NCI-H187 treated with DMSO at 0.1 percent for 48 hours (cell line): ENCODE results near the gene ZDHHC9.
"Not testable (repeated sequence)": the region's sequence is repeated elsewhere in the genome, so short reads cannot be mapped to it uniquely, and the experiment has no call there.

Source experiments
- DNase-seq: peaks from one replicate; lab custom pipeline; 2025; lab: John Stamatoyannopoulos, UW

Gene ZDHHC9

DNA sequence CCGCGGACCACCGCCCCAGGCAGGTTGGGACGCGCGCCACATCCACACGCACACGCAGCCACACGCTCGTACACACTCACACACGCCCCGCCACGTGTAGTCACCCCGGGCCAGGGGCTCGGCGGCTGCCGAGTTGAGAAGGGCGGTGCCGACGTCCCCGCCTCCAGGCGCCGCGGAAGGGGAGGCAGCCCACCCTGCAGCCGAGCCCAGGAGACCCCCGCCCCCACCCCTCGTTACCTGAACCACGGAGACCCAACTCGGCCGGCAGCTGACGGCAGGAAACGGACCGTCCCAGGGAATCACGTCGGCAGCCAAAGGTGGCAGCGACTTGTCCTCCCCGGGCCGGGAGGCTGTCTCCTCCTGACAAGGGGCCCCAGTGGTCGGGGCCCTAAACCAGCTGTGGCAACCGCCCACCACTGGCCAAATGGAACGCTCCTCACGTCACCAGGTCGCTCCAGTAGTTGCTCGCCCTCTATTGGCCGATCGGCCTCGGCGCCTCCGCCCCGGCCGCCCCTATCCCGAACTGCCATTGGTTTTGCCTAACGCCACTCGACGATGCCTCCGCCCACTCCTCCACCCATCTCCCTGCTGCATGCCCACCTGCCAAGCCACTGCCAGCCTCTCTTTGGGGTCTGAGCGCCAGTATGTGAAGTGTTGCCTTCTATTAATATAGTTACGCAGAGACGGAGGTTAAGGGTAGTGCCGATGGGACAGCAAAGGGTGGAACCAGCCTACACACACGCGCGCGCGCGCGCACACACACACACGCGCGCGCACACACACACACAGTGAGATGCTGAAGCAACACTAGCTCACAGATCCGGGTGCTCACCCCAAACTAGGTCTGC is at the start of gene ZDHHC9:
Gene ZDHHC9, minus strand, starts transcription at position 428 of the 848 bp plus-strand sequence. CDS start 1,941 bp downstream, outside the sequence.
- DNase-seq, result peak; percentile 69

GRCh38 chrX:129877401-129877800 is 33.7 kb upstream of the ZDHHC9 start:
- no peak for DNase-seq

DNA sequence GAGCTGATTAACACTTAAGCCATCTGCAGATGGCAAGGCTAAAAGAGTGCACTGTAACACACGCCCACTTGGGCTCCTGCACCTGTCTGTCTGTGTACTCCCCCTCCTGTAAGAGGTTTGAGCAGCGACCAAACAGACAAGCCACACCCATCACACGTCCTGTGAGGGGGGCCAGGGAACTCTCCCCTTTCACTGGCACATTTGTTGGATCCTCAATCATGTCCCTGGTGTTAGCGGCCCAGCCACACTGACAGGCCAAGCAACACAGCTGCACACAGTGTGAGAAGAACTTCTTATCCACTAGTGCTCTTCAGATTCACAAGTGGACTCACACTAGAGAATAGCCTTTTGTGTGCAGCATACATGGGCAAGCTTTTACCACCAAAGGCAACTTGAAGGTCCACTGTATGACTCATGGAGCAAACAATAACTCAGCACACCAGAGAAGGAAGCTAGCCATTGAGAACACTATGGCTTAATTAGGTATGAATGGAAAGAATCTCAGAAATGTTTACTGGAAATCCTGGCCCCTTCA is 33.2 kb upstream of the ZDHHC9 start:
- DNase-seq, result peak; percentile 70

DNA sequence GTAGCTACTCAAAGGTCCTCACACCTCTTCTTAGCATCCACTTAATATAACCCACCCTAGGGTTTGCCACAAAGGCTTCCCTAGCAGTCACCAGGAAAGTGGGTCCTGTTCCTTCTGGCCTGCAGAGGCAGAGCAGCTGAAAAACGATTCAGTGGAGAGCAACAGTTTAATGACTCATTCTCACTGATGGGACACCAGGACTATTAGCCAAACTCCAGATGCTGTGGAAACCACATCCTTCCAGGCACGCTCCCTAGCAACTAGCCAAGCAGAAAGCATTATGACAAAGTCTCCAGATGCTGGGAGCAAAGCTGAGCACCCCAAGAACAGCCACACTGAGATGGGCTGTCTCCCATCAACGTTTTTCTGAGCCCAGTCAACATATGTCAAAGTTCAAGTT is 32.0 kb upstream of the ZDHHC9 start:
- no peak for DNase-seq

DNA sequence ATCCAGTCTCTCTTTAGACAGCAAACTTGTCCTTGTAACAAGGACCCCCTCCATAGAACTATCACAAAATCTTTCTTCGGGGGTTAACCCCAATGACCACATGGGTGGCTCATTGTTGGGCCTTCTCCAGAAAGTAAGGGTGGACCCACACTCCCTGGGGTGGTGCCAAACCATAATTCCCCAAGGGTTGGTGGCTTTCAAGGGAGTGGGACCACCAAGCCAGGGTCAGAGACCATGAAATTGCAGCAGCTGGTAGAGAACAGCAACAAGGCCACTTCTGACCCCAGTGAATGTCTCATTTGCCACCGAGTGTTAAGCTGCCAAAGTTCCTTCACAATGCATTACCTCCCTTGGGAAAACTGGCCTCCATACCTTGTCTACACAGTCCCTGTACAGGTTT is 28.8 kb upstream of the ZDHHC9 start:
- no peak for DNase-seq

DNA sequence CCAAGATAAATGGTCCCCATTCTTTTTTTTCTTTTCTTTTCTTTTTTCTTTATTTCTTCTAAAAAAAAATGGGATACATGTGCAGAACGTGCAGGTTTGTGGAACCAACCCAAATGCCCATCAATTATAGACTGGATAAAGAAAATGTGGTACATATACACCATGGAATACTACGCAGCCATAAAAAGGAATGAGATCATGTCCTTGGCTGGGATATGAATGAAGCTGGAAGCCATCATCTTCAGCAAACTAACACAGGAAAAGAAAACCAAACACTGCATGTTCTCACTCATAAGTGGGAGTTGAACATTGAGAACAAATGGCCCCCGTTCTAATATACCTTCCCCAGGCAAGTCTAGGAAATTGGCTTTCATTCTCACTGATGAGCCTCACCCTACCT is 22.6 kb upstream of the ZDHHC9 start:
- DNase-seq, result not testable (repeated sequence)

DNA sequence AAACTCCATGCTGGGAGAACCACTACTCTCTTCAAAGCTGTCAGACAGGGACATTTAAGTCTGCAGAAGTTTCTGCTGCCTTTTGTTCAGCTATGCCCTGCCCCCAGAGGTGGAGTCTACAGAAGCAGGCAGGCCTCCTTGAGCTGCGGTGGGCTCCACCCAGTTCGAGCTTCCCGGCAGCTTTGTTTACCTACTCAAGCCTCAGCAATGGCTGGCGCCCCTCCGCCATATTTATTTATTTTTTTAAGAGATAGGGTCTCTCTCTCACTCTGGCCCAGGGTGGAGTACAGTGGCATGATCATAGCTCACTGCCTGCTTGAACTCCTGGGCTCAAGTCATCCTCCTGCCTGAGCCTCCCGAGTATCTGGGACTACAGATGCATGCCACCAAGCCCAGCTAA is 15.4 kb upstream of the ZDHHC9 start:
- DNase-seq, result not testable (repeated sequence)

DNA sequence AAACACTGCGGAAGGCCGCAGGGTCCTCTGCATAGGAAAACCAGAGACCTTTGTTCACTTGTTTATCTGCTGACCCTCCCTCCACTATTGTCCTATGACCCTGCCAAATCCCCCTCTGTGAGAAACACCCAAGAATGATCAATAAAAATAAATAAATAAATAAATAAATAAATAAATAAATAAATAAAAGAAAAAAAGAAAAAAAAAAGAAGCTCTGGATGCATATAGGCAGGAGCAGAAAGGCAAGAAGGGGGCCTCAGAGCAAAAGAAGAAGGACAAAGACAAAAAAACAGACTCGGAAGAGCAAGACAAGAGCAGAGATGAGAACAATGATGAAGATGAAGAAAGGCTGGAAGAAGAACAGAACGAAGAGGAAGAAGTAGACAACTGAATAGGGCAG is 8.1 kb upstream of the ZDHHC9 start:
- not testable (repeated sequence) for DNase-seq

- DNase-seq, result no peak
Observed at GRCh38 chrX:129846716-129847115, 3.0 kb upstream of the ZDHHC9 start.

DNA sequence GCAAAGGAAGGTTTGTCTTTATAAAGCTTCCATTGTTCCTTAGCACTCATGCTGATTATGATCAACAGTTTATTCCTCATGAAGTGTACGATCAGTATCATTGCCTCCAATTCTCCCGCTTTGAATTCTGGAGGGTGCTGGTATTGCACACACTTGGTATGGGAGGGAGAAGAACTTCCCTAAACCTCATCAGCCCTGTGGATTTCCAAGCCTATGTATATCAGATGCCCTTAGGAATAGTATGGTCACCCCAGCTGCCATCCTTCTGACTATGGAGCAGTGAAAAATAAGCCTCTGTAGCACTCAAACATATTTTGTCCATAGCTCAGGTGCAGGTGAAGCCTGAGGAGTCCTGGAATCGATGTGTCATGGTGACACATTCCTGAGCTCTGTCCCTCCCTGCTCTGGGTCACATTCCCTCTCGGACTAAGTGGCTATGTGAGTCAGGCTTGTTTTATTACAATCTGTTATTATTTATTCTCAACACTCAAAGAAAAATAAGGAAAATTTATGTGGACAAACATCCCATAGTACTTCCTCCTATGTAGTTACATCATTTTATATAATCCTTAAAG is 2.0 kb upstream of the ZDHHC9 start:
- no peak for DNase-seq

DNA sequence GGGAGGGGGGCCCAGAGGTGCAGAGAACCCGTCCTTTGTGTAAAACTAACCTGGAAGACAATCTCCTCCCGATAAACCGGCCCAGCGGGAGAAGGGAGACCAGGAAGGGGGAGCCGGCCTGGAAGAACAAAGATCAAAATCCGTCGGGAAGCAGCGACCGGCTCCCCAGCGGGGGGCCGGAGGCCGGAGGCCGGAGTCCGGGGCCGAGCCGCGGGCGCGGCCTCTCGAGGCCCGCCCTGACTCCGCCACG is 552 bp downstream of the ZDHHC9 start:
- no peak for DNase-seq

DNA sequence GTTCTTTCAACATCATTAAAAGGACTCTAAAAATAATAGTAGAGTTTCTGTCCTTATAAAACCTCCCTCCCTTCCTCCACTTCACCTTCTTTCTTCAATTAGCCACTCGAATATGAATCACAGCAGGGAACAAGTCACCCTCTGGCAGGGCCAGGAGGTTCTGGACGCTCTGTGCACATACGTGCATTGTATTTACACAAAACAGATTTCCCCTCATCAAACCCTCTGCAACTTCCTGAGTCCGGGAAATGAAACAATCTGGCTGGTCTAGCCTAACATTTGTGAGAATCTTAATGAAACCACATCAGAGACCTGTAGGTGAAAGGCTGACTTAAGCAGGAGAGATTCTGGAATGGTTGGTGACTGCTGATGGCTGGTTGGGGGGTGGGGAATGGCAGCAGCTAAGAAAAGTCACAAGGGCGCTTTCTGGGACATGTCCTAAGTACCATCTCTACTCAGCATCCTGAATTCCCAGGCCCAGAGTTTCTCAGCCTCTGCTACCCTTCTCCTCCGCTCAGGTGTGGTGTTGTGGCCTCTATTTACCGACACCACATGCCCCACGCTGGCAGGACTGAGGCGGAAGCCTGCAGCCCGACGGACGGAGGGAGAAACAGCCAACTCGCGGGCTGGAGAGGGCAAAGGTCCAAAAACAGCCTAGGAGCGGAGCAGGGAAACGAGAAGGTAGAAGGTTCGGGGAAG is 1.0 kb downstream of the ZDHHC9 start:
- no peak for DNase-seq

- no peak for DNase-seq
Observed at GRCh38 chrX:129840344-129840743, 3.3 kb downstream of the ZDHHC9 start.

DNA sequence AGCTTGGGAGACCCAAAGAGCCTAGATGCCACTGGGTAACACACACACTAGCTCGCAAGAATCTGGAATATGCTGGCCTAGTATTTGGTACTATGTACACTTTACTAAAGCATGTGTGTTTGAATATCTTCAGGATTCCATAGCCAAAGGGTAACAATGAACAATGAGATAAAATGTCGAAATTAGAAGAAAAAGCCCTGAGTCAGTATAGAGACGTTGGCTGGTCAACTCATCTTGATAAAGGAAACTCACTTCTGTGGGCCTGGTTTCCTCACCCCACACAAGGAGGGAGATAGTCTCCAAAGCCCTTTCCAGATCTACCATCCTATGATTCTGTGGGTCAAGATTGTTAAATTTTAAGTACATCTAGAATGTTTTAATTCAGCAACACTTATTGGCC is 6.9 kb downstream of the ZDHHC9 start:
- no peak for DNase-seq

DNA sequence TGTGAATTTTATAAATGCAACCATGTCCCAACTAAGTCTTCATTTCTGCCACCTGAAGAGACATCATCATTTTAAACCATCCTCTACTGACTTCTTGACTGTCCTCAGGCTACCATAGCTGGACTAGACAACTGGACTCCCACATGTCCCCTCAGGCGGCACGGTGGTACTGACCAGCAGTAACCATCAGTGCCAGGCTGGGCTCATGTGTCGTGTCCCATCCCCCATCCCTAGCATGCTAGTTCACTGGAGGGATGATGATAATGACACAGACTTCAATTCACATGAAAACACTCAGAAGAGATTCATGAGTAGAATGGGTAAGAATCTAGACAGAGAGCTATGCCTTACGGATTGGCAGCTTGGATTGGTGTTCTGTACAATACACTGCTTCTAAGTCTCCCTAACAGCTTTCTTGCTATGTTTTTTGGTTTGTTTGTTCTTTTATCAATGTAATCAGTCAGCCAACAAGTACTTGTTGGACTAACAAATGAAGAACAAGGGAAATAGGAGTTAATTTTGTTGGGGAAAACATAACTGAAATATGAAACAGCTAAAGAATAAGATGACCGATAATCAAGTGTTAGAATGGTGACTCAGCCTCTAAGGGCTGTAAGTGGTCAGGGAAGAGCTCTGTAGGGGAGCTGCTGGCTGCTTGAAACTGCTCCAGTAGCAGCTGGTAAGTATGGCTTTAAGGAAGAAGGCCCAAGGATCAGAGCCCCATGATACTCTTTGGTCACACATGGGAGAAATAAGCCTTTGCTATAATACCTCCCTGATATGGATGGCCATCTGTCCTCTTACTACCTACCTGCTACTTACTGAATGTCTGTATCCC is 10.3 kb downstream of the ZDHHC9 start:
- no peak for DNase-seq

DNA sequence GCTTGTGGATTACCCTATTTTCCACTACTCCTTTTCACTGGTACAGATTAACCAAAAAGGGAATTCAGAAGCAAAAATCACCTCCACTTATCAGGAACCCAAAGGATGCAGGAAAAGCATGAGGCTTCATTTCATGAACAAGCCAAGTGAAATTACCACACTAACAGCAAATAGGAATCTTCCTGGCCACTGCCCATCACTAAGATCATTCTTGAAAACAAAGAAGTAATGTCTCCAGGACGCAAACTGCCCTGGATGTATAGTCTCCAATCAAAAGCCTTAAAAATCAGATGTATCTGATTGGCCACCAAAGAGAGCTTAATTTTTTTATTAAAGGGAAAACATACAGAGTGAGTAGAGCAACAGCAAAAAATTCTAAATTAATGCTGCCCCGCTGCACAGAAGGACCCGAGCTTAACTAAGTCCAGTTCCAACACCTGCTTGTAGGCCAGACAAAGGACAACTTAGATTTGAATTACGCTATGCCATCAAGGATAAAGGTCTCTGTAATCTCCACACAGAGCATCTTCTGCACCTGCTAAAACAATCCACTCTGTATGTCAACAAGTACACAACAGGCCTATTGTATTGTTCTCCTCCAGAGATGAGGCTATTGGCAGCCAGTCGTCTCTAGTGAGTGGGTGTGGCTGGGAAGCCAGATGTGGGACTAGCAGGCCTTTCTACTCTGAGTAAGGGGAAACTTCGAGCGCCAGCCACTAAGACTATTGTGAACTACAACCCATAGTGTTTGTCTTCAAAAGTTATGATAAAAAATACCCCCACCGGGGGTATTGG is 12.4 kb downstream of the ZDHHC9 start:
- DNase-seq, result no peak

DNA sequence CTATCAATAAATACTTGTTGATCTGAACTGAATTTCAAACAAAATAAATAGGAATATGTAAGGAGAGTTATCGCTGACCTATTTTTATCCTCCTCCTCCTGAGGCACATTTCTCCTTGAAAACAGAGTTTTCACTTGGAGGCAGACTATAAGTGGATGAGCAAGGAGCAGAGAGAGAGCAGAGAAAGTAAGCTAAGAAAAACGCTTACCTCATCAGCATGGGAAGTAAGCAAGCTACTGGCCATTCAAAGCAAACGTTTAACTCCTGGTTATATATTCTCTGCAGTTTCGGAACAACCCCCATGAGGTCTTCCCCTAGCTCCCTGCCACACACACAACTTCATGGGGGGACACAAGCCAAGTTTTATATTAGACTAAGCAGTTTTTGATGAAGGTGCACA is 13.2 kb downstream of the ZDHHC9 start:
- no peak for DNase-seq

DNA sequence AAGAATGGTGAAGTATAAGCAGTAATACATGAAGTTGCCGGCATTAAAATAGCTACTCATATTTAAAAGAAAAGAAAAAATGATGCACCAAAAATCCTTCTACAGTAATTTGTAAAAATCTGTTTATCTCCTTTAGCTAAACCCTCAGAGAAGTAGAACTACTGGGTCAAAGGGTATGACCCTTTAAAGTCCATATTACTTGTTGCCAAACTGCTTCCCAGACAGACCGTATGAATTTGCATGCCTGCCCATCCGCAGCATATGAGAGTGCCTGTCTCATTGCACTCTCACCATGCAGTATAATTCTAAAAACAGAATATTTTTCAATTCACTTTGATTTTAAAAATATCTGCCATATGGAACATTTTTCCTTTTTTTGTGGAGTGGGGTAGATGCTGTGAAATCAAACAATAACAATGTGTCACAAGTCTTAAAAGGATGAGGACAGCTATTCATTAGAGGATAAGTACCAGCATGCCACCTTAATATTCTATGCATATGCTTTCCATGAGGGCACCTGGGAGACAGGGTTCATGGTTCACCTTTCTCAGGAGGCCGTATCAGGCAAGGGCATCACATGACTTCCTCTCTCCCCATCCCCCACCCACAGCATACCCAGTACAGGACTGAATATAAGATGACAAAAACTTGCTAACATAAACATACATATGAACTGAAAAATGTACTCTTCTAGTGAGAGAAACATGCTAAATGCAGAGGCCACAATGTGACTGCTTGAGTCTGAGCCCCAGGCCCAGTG is 17.8 kb downstream of the ZDHHC9 start:
- DNase-seq, result no peak

DNA sequence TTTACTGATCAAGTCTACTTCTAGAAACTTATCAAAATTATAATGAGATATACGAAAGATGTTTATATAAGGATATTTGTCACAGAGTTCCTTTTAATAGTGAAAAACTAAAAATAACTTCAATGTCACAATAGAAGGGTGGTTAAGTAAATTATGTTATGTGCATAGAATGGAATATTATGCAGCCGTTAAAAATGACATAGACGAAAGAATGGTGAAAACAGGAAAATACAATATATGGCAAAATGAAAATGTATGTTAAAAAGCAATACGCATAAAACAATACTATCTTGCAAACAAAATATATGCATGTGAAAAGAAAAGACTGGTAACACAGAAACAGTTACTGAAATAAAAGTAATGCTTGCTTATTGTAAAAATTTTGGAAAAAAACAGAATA is 19.1 kb downstream of the ZDHHC9 start:
- no peak for DNase-seq

DNA sequence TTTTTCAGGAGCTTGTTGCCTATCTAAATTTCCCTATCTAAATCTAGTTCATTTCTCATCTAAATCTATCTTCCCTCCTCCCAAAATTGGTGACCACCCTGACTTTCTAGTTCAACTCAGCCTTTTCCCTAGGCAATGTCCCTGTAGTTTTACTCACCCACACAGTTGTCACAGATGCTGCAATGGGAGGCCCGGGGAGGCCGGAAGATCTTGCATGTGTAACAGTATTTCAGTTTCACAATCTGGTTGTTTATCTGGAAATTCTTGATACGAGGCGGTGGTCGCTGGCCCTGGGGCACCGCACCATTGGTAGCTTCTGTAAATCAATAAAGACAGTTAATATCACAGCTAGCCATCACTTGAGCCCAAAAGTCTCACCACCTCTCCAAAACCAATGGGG is 20.2 kb downstream of the ZDHHC9 start:
- DNase-seq, result no peak

DNA sequence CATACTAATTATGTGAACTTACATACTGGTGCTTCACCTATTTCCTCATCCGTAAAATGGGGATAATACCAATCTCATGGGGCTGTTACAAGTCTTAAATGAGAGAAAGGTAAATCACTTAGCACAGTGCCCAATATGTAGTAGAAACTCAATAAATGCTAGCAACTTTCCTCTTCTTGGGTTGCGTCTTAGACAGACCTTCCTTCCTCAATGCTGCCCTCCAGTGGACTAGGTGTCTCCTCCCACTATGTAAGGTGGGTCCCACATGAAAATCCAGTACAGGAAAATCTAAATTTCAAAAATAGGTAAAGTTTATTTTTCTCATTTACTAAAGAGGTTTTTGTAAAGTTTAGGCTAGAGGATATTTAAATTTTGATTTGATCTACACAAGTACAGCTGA is 20.6 kb downstream of the ZDHHC9 start:
- DNase-seq, result no peak
